ENCODE data around the gene EGLN2. TPM values are rescaled to one million over a fixed set of nuclear protein-coding genes. Genes with fewer than 3 reads are reported as not detected.
"Not testable (repeated sequence)": the region's sequence is repeated elsewhere in the genome, so short reads cannot be mapped to it uniquely, and the experiment has no call there.

The EGLN2 gene
- total and polyA plus RNA-seq, 9 of the 15 experiments (the other 6 are each of a cell fraction or from before 2014, with no cell fraction given), result 9.6 to 114 (median 71.0) TPM

DNA sequence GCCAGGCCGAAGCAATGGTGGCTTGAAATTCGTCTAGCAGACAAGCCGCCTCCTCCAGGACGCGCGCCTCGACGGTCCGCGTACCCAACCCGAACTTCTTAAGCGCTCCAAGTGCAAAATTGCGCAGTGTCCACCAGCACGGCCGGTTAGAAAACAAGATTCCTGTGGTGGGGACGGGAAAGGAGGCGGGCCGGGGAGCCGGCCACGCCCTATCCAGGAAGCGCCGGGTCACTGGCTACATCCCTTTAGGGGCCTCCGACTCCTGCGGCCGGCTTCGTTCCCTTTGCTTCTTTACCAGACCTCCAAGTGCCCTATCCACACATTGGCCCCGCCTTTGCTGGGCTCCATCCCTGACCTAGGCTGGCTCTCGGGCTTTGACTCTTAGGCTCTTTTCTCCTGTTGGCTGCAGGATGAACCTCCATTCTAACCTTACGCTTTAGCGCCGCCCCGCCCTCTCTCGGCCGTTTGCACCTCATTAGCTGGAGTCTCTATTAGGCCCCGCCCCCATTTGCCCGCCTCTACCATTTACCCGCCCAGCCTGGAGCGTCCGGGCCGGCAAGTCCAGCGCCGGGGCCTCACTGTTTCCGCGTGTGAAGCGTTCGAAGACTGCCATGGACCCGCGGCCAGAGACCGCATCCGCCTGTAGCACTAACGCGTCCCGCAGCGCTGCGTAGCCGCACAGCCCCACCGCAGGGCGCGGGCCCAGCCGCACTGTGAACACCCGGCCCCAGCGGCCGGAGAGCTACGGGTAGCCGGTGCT, 11.8 kb downstream of the EGLN2 start (continued):
- TF ChIP-seq, protein P1, sequence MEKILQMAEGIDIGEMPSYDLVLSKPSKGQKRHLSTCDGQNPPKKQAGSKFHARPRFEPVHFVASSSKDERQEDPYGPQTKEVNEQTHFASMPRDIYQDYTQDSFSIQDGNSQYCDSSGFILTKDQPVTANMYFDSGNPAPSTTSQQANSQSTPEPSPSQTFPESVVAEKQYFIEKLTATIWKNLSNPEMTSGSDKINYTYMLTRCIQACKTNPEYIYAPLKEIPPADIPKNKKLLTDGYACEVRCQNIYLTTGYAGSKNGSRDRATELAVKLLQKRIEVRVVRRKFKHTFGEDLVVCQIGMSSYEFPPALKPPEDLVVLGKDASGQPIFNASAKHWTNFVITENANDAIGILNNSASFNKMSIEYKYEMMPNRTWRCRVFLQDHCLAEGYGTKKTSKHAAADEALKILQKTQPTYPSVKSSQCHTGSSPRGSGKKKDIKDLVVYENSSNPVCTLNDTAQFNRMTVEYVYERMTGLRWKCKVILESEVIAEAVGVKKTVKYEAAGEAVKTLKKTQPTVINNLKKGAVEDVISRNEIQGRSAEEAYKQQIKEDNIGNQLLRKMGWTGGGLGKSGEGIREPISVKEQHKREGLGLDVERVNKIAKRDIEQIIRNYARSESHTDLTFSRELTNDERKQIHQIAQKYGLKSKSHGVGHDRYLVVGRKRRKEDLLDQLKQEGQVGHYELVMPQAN (IDR thresholded peaks at IDR 0.05; ENCODE audit: borderline replicate concordance), result peak; percentile 36; the same call in 1 of the 2 replicates
- TF ChIP-seq, protein P2, sequence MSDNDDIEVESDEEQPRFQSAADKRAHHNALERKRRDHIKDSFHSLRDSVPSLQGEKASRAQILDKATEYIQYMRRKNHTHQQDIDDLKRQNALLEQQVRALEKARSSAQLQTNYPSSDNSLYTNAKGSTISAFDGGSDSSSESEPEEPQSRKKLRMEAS (CRISPR knock-in tag; IDR thresholded peaks at IDR 0.05), result 0 out of 2 replicates have a peak, but pooled peaks have one; percentile 9
- not testable (repeated sequence) for TF ChIP-seq NR2C2 (CRISPR knock-in tag; IDR thresholded peaks at IDR 0.05); CREB1 (IDR thresholded peaks at IDR 0.05)
- TF ChIP-seq NR2C2 (tag; IDR thresholded peaks at IDR 0.05) (peak; percentile 77; the same call in 1 of the 2 replicates), POLR2A (conservative IDR thresholded peaks at IDR 0.05) (peak; percentile 54; the same call in 1 of the 2 replicates), ZBTB7A (IDR thresholded peaks at IDR 0.05; ENCODE audit: borderline replicate concordance, control insufficient read depth, low read depth, low read length) (peak; percentile 18; the same call in 1 of the 2 replicates), SUPT5H (IDR thresholded peaks at IDR 0.05) (peak; percentile 53), CREB1 (CRISPR knock-in tag; IDR thresholded peaks at IDR 0.05) (0 out of 2 replicates have a peak, but pooled peaks have one; percentile 17), CTBP1 (IDR thresholded peaks at IDR 0.05; ENCODE audit: borderline replicate concordance) (peak; percentile 45; the same call in 1 of the 2 replicates), BACH1 (tag; IDR thresholded peaks at IDR 0.05) (0 out of 2 replicates have a peak, but pooled peaks have one; percentile 23)
- TF ChIP-seq, protein P3, sequence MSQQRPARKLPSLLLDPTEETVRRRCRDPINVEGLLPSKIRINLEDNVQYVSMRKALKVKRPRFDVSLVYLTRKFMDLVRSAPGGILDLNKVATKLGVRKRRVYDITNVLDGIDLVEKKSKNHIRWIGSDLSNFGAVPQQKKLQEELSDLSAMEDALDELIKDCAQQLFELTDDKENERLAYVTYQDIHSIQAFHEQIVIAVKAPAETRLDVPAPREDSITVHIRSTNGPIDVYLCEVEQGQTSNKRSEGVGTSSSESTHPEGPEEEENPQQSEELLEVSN (IDR thresholded peaks at IDR 0.05; ENCODE audit: borderline replicate concordance in 1 of 2, extremely low read depth in 1 of 2, insufficient read depth in 1 of 2, insufficient read length in 1 of 2, low read depth in 1 of 2, low read length in 1 of 2, poor library complexity in 1 of 2, severe bottlenecking in 1 of 2), result peak; percentile 49 to 73
- TF ChIP-seq, protein P4, sequence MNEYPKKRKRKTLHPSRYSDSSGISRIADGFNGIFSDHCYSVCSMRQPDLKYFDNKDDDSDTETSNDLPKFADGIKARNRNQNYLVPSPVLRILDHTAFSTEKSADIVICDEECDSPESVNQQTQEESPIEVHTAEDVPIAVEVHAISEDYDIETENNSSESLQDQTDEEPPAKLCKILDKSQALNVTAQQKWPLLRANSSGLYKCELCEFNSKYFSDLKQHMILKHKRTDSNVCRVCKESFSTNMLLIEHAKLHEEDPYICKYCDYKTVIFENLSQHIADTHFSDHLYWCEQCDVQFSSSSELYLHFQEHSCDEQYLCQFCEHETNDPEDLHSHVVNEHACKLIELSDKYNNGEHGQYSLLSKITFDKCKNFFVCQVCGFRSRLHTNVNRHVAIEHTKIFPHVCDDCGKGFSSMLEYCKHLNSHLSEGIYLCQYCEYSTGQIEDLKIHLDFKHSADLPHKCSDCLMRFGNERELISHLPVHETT (CRISPR knock-in tag; conservative IDR thresholded peaks at IDR 0.05 in 1 of 2, IDR thresholded peaks at IDR 0.05 in 1 of 2), result 0 out of 4 replicates have a peak, but pooled peaks of 1 of the 2 experiments have one; percentile 14
- TF ChIP-seq, protein P5, sequence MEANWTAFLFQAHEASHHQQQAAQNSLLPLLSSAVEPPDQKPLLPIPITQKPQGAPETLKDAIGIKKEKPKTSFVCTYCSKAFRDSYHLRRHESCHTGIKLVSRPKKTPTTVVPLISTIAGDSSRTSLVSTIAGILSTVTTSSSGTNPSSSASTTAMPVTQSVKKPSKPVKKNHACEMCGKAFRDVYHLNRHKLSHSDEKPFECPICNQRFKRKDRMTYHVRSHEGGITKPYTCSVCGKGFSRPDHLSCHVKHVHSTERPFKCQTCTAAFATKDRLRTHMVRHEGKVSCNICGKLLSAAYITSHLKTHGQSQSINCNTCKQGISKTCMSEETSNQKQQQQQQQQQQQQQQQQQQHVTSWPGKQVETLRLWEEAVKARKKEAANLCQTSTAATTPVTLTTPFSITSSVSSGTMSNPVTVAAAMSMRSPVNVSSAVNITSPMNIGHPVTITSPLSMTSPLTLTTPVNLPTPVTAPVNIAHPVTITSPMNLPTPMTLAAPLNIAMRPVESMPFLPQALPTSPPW (CRISPR knock-in tag; IDR thresholded peaks at IDR 0.05), result peak; percentile 43; the same call in 1 of the 2 replicates

Measured in K562 (cell line).